WERI-Rb-1 (cell line): ENCODE measurements around the gene CYP2C18.
"Not testable (repeated sequence)": the region's sequence is repeated elsewhere in the genome, so short reads cannot be mapped to it uniquely, and the experiment has no call there.

Source experiments
- DNase-seq: peaks from one replicate; pipeline ENCODE4 v3.0.0-alpha.2; 2020
- H3K27ac ChIP-seq: fragments of 250-450 bp; sonication (Bioruptor Pico); 2 replicates; pipeline ENCODE4 v1.5.1; 2020; ENCODE audit warnings: mild to moderate bottlenecking, moderate library complexity
- H3K27me3 ChIP-seq: fragments of 250-450 bp; sonication (Bioruptor Pico); 2 replicates; pipeline ENCODE4 v1.5.1; 2021; ENCODE audit warnings: mild to moderate bottlenecking, low read depth, moderate library complexity; ENCODE audit not compliant: insufficient read depth, severe bottlenecking
- H3K36me3 ChIP-seq: fragments of 250-450 bp; sonication (Bioruptor Pico); 2 replicates; pipeline ENCODE4 v1.5.1; 2020; ENCODE audit warnings: mild to moderate bottlenecking, moderate library complexity
- H3K4me3 ChIP-seq: 2 replicates; pipeline ENCODE4 v1.5.1; 2011; ENCODE audit warnings: low read depth, mild to moderate bottlenecking, control low read depth, low read length
- H3K9me3 ChIP-seq: fragments of 250-450 bp; sonication (Bioruptor Pico); 2 replicates; pipeline ENCODE4 v1.5.1; 2021; ENCODE audit warnings: mild to moderate bottlenecking, moderate library complexity; ENCODE audit not compliant: severe bottlenecking
- TF ChIP-seq, protein P1 (sequence below): IDR thresholded peaks from 2 replicates; pipeline ENCODE4 v1.5.1; 2011; ENCODE audit warnings: low read depth, mild to moderate bottlenecking, control low read depth, inconsistent platforms, low read length

Gene CYP2C18

DNA sequence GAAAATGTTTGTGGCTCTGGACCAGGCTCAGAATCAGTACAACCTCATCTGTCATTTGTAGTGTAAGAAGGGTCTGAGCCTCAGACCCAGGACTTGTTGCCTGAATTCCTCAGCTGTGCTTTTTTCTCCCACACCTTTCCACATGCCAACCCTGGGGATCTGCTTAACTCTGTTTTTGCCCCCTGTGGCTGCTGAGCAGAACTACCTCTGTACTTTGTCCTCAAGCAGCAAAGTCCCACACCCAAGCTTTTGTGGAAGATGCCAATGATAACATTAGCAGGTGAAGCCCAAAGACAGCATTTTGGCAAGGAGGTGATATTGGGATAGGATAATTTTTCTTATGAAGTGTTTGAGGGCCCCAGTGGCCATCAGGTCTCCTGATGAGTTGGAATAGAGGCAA lies 5.8 kb upstream of the CYP2C18 start:
- no peak for DNase-seq
- H3K4me3 ChIP-seq: no peak overlapping the region
- TF ChIP-seq, protein P1, sequence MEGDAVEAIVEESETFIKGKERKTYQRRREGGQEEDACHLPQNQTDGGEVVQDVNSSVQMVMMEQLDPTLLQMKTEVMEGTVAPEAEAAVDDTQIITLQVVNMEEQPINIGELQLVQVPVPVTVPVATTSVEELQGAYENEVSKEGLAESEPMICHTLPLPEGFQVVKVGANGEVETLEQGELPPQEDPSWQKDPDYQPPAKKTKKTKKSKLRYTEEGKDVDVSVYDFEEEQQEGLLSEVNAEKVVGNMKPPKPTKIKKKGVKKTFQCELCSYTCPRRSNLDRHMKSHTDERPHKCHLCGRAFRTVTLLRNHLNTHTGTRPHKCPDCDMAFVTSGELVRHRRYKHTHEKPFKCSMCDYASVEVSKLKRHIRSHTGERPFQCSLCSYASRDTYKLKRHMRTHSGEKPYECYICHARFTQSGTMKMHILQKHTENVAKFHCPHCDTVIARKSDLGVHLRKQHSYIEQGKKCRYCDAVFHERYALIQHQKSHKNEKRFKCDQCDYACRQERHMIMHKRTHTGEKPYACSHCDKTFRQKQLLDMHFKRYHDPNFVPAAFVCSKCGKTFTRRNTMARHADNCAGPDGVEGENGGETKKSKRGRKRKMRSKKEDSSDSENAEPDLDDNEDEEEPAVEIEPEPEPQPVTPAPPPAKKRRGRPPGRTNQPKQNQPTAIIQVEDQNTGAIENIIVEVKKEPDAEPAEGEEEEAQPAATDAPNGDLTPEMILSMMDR: 0 out of 2 replicates have a peak, but pooled peaks have one; percentile 12
- H3K27ac ChIP-seq: no peak overlapping the region
- H3K36me3 ChIP-seq: no peaks in the 10 kb centered on the region
- H3K27me3 ChIP-seq: peaks cover 7% of the 10 kb centered on the region
- no peaks in the 10 kb centered on the region for H3K9me3 ChIP-seq

DNA sequence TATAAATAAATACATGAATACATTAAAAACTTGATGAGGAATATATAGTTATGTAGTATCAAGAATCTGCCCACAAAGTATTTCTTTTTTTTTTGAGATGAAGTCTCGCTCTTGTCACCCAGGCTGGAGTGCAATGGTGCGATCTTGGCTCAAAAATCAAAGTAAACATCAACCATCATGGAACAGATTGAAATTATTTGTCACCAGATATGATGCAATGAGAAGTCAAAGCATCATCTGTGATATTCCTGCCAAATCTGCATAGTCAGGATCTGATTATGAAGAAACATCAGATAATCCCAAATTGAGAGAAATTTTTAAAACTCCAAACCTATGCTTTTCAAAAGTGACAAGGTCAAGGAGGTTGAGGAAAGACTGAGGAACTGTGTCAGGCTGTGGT lies 5.1 kb upstream of the CYP2C18 start:
- H3K36me3 ChIP-seq: no peaks in the 10 kb centered on the region

DNA sequence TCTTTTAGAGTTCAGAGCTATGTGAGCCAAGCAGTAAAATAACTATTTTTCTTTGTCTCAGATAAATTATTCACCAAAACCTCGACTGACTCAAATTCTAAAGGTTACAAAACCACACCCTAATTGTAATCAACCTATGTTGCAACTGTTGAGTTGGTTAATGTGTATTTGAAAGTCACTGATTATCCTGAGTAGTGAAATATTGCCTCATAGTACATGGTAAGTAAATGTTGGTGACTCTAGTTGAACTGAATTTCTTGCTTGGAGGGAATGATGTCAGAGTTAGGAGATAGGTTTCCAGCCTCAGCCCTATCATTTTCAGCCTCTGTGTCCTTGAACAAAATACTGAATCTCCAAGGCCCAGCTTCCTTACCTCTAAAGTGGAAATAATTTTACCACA lies 3.0 kb upstream of the CYP2C18 start:
- TF ChIP-seq, protein P1: no peak
- Histone ChIP-seq H3K27me3 (peaks cover 5% of the 10 kb centered on the region), H3K9me3 (no peaks in the 10 kb centered on the region), H3K4me3 (no peak overlapping the region), H3K27ac (no peak overlapping the region), H3K36me3 (no peaks in the 10 kb centered on the region)
- no peak for DNase-seq

More for the DNA sequence above, 5.1 kb upstream of the CYP2C18 start:
- H3K9me3 ChIP-seq: no peaks in the 10 kb centered on the region
- peaks cover 5% of the 10 kb centered on the region for H3K27me3 ChIP-seq
- no peak for DNase-seq
- H3K4me3 ChIP-seq: no peak overlapping the region
- TF ChIP-seq, protein P1: no peak
- no peak overlapping the region for H3K27ac ChIP-seq

DNA sequence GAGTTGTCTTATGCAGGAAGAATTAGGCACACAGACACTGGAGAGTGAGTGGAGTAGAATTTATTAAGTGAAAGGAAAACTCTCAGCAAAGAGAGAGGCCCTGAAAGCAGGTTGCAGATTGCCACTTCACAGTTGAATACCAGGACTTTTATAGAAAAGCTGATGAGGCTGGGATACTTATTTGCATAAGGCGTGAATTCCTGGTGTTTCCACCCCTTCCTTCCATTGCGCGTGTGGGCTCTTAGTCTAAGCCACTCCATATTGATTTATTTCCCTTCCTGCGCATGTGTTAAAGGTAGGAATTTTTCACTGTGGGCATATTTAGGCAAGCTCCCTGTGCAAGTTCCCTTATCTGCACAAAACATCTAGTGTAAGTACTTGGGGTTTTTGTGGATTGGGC lies 893 bp upstream of the CYP2C18 start:
- not testable (repeated sequence) for H3K4me3 ChIP-seq, DNase-seq, H3K36me3 ChIP-seq, H3K9me3 ChIP-seq, H3K27me3 ChIP-seq, H3K27ac ChIP-seq

DNA sequence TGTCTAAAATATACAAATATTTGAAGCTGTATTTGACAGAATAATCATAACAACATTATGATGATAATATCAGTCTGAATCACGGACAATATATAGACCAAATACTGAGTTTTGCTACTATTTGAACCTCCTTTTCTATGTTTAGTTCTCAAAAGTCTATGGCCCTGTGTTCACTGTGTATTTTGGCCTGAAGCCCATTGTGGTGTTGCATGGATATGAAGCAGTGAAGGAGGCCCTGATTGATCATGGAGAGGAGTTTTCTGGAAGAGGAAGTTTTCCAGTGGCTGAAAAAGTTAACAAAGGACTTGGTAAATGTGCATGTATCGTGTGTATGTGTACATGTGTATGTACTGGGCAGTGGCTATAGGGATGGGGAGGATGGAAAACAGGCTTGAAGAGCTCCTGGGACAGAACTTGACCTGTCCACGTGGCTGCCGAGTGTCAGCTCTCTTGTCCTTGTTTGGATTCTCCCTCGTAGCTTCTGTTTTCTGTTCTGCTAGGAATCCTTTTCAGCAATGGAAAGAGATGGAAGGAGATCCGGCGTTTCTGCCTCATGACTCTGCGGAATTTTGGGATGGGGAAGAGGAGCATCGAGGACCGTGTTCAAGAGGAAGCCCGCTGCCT lies 4.2 kb downstream of the CYP2C18 start:
- TF ChIP-seq, protein P1: no peak
- no peaks in the 10 kb centered on the region for H3K36me3 ChIP-seq
- DNase-seq: no peak
- no peak overlapping the region for H3K4me3 ChIP-seq
- H3K27ac ChIP-seq: no peak overlapping the region
- peaks cover 13% of the 10 kb centered on the region for H3K27me3 ChIP-seq
- H3K9me3 ChIP-seq: no peaks in the 10 kb centered on the region

DNA sequence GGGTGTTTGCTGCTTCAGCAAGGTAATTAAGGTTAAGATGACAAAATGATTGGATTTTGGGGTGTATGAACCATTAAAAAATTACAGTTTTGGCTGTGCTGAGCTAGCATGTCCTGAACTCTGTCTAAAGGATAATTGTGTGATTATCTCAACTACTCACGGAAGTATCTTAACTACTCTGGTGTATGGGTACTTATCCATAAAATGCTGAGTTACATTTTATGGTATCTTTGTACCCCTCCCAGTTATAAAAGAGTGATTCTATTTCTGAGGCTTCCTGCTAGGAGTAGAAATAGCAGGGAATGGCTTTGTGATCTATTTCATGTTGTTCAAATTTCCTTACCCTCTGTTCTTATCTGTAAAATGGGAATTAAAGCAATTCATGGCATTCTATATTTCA lies 22.6 kb downstream of the CYP2C18 start:
- TF ChIP-seq, protein P1: no peak
- Histone ChIP-seq H3K9me3 (peaks cover 1% of the 10 kb centered on the region), H3K4me3 (no peak overlapping the region), H3K27me3 (peaks cover 31% of the 10 kb centered on the region), H3K27ac (no peak overlapping the region), H3K36me3 (no peaks in the 10 kb centered on the region)
- DNase-seq: no peak
